Astrocyte (in vitro differentiated cells and primary cell): Measurements from ENCODE around the gene EVC. TPM values are rescaled to one million over a fixed set of nuclear protein-coding genes. Genes with fewer than 3 reads are reported as not detected.

Experiments
- DNase-seq: peaks from one replicate; pipeline ENCODE4 v3.0.0-alpha.2; 2010; ENCODE audit warnings: low read depth
- FAIRE-seq: peaks from 2 replicates; lab custom pipeline; 2011; peaks lifted over from hg19 to GRCh38; lab: Jason Lieb, UNC
- H2AFZ ChIP-seq: 2 replicates; pipeline ENCODE4 v1.6.0; 2012; ENCODE audit warnings: low read depth, low read length, inconsistent platforms
- H3K27ac ChIP-seq: 2 replicates; pipeline ENCODE4 v1.5.1; 2011; ENCODE audit warnings: low read depth, low read length, inconsistent platforms
- H3K27me3 ChIP-seq: 2 replicates; pipeline ENCODE4 v1.6.0; 2011; ENCODE audit warnings: low read length, inconsistent platforms; ENCODE audit not compliant: insufficient read depth
- H3K36me3 ChIP-seq: 2 replicates; pipeline ENCODE4 v1.5.1; 2011; ENCODE audit warnings: low read length, inconsistent platforms; ENCODE audit not compliant: insufficient read depth
- H3K4me1 ChIP-seq: 2 replicates; pipeline ENCODE4 v1.5.1; 2011; ENCODE audit warnings: low read length, inconsistent platforms; ENCODE audit not compliant: insufficient read depth
- H3K4me2 ChIP-seq: 2 replicates; pipeline ENCODE4 v1.6.0; 2012; ENCODE audit warnings: low read length, inconsistent platforms
- H3K4me3 ChIP-seq: 2 replicates; pipeline ENCODE4 v1.5.1; 2011; ENCODE audit warnings: low read depth, mild to moderate bottlenecking, low read length, inconsistent platforms; ENCODE audit not compliant: insufficient read depth
- H3K79me2 ChIP-seq: 2 replicates; pipeline ENCODE4 v1.6.0; 2012; ENCODE audit warnings: mild to moderate bottlenecking, low read length, inconsistent platforms; ENCODE audit not compliant: insufficient read depth
- H3K9ac ChIP-seq: 2 replicates; pipeline ENCODE4 v1.6.0; 2012; ENCODE audit warnings: mild to moderate bottlenecking, low read length, inconsistent platforms
- H3K9me3 ChIP-seq: 2 replicates; pipeline ENCODE4 v1.5.1; 2012; ENCODE audit warnings: low read depth, mild to moderate bottlenecking, low read length, inconsistent platforms; ENCODE audit not compliant: insufficient read depth
- H4K20me1 ChIP-seq: 2 replicates; pipeline ENCODE4 v1.6.0; 2012; ENCODE audit warnings: low read length, inconsistent platforms; ENCODE audit not compliant: insufficient read depth
- H3K27ac Mint-ChIP-seq: one replicate; pipeline ENCODE4 v1.8.0; 2021; ENCODE audit warnings: mild to moderate bottlenecking, mixed read lengths; ENCODE audit not compliant: unreplicated experiment
- H3K27me3 Mint-ChIP-seq: one replicate; pipeline ENCODE4 v1.8.0; 2021; ENCODE audit warnings: low read depth, mixed read lengths; ENCODE audit not compliant: unreplicated experiment
- H3K36me3 Mint-ChIP-seq: one replicate; pipeline ENCODE4 v1.8.0; 2021; ENCODE audit warnings: low read depth, mixed read lengths; ENCODE audit not compliant: unreplicated experiment
- H3K4me1 Mint-ChIP-seq: one replicate; pipeline ENCODE4 v1.8.0; 2021; ENCODE audit warnings: low read depth, mixed read lengths; ENCODE audit not compliant: unreplicated experiment
- H3K4me3 Mint-ChIP-seq: one replicate; pipeline ENCODE4 v1.8.0; 2021; ENCODE audit warnings: mild to moderate bottlenecking, moderate library complexity, mixed read lengths; ENCODE audit not compliant: unreplicated experiment
- H3K9me3 Mint-ChIP-seq: one replicate; pipeline ENCODE4 v1.8.0; 2021; ENCODE audit warnings: mild to moderate bottlenecking, mixed read lengths; ENCODE audit not compliant: unreplicated experiment
- CTCF ChIP-seq: IDR thresholded peaks from 2 replicates; pipeline ENCODE4 v1.5.1; 2011; ENCODE audit warnings: low read depth, mild to moderate bottlenecking, inconsistent platforms, low read length, moderate library complexity; ENCODE audit not compliant: insufficient read depth
- EZH2 ChIP-seq: IDR thresholded peaks from 2 replicates; pipeline ENCODE4 v1.6.1; 2012; ENCODE audit warnings: mild to moderate bottlenecking, low read length, inconsistent platforms; ENCODE audit not compliant: insufficient read depth
- total RNA-seq: library from RNA; stranded (reverse); gene quantifications from 2 replicates; pipeline ENCODE4 v1.2.1, GENCODE V29; 2021

The EVC gene
- total RNA-seq, 1 donor from 2014 or later = 23.9 TPM

GRCh38 chr4:5742388-5742787 lies 31.4 kb downstream of the EVC start:
- no peaks in the 10 kb centered on the region for H3K27me3 ChIP-seq
- H3K79me2 ChIP-seq = no peaks in the 10 kb centered on the region
- H3K9me3 ChIP-seq = no peaks in the 10 kb centered on the region
- no peaks in the 10 kb centered on the region for H3K9me3 Mint-ChIP-seq
- no peak overlapping the region for H2AFZ ChIP-seq
- H3K4me1 Mint-ChIP-seq = peaks cover 16% of the 10 kb centered on the region
- H4K20me1 ChIP-seq = no peaks in the 10 kb centered on the region
- DNase-seq = no peak
- H3K27me3 Mint-ChIP-seq = no peaks in the 10 kb centered on the region
- no peak for FAIRE-seq
- no peak overlapping the region for H3K4me3 Mint-ChIP-seq
- TF ChIP-seq CTCF (no peak), EZH2 (no peak)
- H3K4me3 ChIP-seq = no peak overlapping the region
- H3K4me1 ChIP-seq = peaks cover 14% of the 10 kb centered on the region
- H3K36me3 ChIP-seq = peaks cover 54% of the 10 kb centered on the region
- H3K27ac Mint-ChIP-seq = no peak overlapping the region
- H3K36me3 Mint-ChIP-seq = peaks cover 13% of the 10 kb centered on the region
- no peak overlapping the region for H3K27ac ChIP-seq
- H3K4me2 ChIP-seq = no peak overlapping the region
- no peak overlapping the region for H3K9ac ChIP-seq

- no peak overlapping the region for H3K4me3 Mint-ChIP-seq
Observed at GRCh38 chr4:5742968-5743367, 32.0 kb downstream of the EVC start.

More at GRCh38 chr4:5742968-5743367, 32.0 kb downstream of the EVC start:
- no peak overlapping the region for H3K27ac Mint-ChIP-seq
- H2AFZ ChIP-seq = no peak overlapping the region
- H3K9ac ChIP-seq = no peak overlapping the region
- no peak overlapping the region for H3K4me2 ChIP-seq
- no peaks in the 10 kb centered on the region for H3K27me3 Mint-ChIP-seq
- H3K9me3 ChIP-seq = no peaks in the 10 kb centered on the region
- DNase-seq (no peak), FAIRE-seq (no peak)
- H3K4me3 ChIP-seq = no peak overlapping the region
- no peaks in the 10 kb centered on the region for H3K27me3 ChIP-seq
- peaks cover 15% of the 10 kb centered on the region for H3K36me3 Mint-ChIP-seq
- H3K27ac ChIP-seq = no peak overlapping the region
- H3K4me1 ChIP-seq = peaks cover 20% of the 10 kb centered on the region
- no peaks in the 10 kb centered on the region for H4K20me1 ChIP-seq
- H3K9me3 Mint-ChIP-seq = no peaks in the 10 kb centered on the region
- H3K79me2 ChIP-seq = no peaks in the 10 kb centered on the region
- peaks cover 50% of the 10 kb centered on the region for H3K36me3 ChIP-seq
- H3K4me1 Mint-ChIP-seq = peaks cover 22% of the 10 kb centered on the region
- no peak for TF ChIP-seq EZH2
- TF ChIP-seq CTCF = no peak
